Fibroblast of upper back skin (primary cell): ENCODE data around the gene HMHB1.
A peak's percentile ranks its signal among the peaks of the same experiment; 100 is the strongest.

ENCODE experiments used
- DNase-seq: peaks from one replicate; pipeline ENCODE4 v3.0.0-alpha.2; 2013

HMHB1 gene

DNA sequence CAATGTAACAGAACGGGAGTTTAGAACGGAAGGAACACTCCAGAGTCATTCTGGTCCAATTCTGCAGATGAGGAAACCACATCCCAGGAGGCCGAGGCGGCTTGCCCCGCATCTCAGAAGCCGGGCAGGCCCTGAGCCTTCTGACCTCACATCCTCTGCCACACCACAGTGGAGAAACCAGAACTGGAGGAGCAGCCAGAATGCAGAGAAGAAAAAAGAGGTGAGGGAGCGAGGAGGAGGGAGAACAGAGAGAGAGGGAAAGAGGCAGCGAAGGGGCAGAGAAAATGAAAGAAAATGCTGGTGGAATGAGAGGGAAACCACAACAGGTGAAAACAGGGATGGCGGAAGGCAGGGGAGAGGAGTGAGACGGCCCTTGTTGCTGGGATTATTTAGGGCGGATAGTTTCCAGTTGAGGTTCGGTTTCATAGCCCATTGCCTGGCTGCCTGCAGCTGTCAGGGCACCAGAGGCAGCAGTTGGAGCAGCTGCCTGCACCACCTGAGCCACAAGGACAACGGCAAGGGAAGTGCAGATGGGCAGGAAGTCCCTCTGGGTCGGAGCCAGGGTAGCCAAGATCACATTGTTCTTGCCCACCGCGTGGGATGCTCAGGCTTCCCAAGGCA, at the start of gene HMHB1:
HMHB1 (plus strand) TSS at position 77 of the 621 bp plus-strand sequence.
- DNase-seq, result no peak

DNA sequence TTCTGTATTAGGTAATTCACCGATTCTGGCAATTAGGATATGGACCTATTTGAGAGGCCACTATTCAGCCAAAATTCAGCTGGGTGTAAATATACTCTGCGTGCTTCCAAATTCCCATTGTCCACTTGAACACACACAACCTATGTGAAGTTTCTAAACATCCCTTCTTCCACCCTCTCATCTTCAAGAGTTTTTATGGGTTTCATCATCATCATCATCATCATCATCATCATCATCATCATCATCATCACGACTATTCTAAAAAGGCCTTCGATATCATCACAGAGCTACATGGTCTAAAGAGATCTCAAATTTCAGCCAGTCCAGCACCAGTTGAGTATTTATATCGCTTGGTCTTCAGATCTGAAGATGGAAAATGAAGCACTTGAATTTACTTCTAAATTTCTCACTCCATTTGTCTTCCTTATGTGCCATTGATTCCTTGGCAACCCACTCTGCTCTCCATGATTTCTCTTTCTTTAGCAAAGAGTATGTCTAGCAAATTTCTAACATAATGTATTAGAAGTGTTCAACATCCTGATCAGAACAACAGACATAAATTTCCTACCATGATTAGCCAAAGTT, 49.2 kb upstream of the HMHB1 start:
- DNase-seq, result no peak

DNA sequence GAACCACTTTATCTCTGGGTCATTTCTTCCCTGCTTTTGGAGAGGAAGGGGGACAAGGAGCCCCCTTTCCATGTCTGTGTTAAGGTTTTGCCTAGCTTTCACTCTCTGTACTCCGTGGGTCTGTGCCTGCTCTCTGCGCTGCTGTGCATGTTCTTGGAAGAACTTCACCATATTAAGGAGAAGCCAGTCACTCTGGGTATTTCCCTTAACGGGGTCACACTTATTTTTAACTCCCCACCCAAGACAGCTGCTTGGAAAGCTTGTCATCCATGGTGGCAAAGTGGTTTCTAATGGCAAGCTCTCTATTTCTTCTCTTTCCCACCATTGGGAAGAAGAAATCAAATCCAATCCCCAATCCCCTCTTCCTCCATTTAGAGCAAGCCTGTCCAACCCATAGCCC, 44.8 kb upstream of the HMHB1 start:
- no peak for DNase-seq

DNA sequence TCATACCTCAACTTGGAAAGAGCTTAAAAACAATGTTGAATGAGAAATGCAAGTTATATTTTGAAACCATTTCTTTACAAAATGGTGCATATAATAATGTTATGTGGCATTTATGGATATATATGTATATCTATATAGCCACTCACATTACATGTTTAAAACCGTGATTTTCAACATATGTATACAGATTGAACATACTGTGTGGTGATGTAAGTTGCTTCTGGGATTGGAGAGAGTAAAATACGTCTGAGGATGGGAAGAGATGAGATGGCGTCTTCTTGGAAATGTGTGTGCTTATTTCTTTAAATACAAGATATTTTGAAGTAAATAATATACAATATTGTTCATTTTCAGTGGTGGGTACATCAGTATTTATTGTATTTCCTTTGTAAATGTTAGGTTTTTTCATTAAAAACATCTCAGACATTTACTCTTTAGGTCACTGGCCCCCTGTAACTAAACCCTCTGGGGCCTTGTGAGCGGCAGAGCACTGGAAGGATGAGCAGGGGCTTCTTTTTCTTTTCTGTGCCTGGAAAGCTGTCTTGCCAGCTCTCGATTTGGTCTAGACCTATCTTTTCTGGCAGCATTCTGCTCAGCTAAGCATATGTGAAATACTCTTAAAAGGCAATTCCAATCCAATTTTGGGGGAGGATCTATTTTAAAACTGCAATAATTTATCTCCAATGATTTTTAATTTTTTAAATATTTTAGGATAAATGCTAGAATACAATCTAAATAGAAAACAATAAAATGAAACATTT, 42.8 kb upstream of the HMHB1 start:
- no peak for DNase-seq

DNA sequence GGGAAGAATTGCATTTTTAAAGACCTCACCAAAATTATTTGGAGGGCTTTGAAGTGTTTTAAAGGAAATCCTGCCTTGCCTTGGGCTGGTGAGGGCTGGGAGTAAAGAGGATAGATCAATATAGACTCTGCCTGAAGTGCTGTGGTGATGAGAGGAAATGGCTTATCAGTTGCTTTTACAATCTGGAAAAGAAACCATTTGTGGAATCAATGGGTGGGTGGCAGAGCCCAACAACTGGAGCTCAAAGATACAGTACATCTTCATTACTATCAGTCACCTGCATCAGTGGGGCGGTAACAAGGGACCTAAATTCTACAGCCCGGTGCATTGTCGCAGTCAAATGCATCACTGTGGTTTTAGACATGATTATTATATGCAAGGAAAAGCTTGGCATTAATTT, 41.5 kb upstream of the HMHB1 start:
- DNase-seq, result no peak

DNA sequence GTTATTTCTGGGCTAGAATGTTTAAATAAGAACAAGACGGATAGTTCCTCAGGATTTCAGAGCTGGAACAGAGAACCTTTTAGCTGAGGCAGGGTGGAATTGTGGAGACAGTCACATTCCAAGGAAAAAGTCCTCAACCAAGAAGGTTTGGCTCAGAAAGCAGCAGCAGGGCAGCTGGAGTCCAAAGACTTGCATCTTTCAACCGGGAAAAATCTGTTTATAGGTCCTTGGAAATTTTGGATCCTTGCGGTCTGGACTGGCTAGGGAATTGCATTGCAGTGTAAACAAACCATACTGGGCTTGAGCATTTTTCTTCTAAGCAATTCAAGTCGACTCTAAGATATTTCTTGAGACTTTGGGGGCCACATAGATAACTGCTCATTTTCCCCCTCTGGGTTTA, 40.8 kb upstream of the HMHB1 start:
- DNase-seq, result peak; percentile 37

DNA sequence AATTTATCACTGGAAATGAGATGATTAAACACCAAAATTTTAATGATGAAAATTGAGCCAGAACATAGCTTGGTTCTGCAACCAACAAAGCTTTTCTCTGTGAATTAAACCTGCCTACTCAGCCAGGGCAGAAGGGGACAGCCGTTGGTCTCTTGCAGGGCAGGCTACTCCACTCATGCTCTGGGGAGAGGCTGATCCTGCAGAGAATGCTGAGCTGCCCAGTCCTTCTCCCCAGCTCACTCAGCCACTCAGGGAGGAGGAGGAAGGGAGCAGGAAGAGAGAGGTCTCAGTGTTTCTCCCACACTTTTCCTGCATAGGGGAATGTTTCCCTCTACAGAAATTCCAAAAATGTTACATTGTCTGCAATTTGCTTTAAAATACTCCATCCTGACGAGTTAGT, 40.4 kb upstream of the HMHB1 start:
- no peak for DNase-seq

DNA sequence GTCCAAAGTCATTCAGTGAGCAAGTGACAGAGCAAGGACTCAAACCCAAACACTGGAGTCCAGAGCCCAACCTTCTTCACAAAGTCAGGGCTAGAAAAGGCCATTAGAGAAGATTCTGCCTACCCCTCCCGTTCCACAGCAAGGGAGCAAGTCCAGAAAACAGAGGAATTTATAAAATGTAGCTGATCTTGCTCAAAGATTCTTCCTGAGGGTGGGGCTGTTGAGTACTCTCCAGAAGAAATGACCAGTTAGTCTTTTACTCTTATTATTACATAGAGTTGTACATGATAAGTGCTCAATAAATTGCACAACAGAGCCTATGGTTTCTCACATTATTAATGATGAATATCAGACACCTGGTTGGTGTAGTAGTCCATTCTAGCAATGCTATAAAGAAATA, 39.3 kb upstream of the HMHB1 start:
- DNase-seq, result no peak

DNA sequence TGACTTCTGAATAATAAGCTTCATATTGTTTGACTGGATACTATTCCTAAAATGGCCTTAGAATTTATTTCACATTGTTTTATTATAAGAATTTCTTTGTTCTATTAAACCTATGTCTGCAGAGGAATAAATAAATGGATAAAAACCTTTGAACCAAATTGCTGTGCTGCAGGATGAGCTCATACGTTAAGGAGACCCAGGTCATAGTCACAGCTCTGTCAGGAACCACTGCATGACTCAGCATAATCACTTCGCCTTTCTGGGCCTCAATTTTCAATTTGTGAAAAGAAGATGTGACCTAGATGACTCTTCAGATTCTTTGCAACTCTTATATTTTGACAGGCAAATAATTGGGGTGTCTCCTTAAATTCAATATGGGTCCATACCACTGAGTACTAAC, 36.7 kb upstream of the HMHB1 start:
- peak; percentile 62 for DNase-seq

DNA sequence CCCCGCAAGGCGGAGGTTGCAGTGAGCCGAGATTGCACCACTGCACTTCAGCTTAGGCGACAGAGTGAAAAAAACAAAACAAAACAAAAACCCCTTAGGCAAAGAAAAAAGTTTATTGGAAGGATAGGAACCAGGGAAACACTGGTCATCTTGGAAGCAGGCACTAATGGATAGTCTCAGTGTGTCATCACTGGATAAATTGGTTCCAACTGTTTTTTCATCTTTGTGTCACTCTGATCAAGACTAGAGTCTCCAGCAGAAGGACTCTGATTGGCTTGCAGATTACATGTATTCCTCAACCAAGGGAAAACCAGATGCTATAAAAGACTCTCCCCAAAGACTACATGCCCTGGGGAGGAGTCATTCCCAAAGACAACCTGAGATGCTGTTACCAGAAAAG, 35.0 kb upstream of the HMHB1 start:
- DNase-seq, result no peak

DNA sequence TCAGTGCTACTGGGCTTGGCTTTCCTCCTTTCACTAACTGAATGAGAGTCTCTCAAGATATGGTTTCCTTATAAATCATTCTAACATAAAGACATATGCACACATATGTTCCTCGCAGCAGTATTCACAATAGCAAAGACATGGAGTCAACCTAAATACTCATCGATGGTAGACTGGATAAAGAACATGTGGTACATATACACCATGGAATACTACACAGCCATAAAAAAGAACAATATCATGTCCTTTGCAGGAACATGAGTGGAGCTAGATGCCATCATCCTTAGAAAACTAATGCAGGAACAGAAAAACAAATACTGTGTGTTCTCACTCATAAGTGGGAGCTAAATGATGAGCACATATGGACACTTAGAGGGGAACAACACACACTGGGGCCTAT, 32.5 kb upstream of the HMHB1 start:
- DNase-seq, result no peak

DNA sequence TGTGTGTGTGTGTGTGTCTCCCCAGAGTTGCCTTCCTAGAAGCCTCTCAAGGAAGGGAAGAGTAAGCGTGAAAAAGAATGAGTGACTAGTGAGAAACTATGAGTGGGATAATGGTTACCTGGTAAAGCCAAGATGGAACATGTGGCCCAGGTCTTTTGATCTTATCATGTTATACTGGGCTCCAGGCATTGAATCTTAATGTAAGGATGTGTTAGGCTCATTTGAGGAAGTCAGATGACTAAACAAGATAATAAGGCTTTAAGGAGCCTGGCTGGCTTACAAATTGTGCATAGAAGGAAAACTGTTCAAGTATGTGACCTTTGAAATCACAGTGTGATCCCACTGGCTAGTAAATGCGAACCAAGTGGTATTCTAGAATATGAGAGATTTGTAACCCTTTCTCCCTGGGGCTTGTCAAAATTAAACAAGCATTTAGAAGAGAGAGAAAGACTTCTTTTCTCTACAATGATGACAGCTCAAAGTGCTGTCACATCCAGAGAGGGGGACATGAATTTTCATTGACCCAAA, 29.9 kb upstream of the HMHB1 start:
- no peak for DNase-seq

DNA sequence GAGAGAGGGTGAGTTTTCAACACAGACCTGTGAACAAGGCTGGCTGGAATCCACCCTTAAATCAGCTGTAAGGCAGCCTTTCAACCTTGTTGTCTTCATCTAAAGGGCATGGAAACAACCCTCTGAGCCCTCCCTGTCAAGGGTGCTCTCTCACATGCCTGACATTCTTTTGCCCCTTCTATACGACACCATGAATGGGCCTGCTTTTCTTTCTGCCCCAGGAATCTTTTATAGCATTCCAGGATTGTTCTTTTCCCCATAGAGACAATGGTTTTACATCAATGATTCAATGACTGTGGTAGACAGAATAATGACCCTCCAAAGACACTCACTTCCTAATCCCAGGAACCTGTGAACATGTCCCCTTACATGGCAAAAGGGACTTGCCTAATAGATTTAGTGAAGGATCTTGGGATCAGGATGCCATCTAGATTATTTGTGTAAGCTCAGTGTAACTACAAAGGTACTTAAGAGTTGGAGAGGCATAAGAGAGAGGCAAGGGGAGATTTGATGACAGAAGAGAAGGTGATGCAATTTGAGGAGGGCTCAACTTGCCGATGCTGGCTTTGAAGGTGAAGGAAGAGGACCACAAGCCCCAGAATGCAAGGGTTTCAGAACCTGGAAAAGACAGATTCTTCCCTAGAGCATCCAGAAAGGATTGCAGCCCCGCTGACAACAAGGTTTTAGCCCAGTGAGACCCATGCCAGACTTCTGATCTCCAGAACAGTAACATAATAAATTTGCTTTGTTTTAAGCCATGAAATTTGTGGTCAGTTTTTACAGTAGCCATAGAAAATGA, 29.2 kb upstream of the HMHB1 start:
- peak; percentile 61 for DNase-seq

DNA sequence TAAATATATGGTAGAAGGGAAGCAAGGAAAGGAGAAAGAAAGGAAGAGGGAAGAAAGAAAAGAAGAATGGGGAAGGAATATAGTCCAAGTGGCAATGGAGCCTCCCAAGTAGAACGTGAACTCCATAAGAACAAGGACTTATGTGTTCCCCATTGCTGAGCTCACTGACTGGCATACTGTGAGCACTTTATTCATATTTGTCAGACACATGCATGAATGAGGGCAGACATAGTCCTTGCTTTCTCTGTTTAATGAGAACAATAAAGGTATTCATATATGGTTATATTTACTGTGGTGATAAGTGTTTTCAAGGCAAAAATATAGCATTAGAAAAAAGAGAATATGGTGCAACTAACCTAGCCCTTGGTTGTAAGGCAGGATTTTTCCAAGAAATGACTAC, 23.6 kb upstream of the HMHB1 start:
- no peak for DNase-seq

DNA sequence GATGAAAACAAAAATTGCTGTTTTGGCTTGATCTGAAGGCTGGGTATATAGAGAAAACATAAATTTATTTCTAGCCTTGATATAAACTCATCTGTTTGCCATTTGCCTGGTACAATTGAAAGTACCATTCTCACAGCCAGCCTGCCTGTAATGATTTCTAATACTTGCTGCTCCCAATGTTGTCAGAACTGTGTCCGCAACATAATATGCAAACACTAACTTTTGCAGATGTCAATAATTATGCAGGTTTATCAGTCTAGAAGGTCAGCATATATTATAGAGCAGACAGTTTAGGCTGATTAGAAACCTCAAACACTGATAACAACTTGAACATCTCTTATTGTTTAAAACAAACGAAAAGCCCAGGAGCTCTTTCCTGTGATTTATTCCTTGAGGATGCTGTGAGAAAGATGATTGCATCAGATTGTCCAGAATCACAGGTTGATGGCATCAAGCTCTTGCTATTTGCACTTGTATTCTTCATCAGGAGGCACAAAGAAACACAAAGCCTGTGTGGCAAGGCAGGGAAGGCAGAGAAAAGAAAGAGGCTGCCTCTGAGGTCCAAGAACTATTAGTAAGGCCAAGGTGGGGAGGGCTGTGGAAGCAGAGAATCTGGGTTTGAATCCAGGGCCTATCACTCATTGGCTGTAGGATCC, 21.4 kb upstream of the HMHB1 start:
- DNase-seq, result peak; percentile 29

DNA sequence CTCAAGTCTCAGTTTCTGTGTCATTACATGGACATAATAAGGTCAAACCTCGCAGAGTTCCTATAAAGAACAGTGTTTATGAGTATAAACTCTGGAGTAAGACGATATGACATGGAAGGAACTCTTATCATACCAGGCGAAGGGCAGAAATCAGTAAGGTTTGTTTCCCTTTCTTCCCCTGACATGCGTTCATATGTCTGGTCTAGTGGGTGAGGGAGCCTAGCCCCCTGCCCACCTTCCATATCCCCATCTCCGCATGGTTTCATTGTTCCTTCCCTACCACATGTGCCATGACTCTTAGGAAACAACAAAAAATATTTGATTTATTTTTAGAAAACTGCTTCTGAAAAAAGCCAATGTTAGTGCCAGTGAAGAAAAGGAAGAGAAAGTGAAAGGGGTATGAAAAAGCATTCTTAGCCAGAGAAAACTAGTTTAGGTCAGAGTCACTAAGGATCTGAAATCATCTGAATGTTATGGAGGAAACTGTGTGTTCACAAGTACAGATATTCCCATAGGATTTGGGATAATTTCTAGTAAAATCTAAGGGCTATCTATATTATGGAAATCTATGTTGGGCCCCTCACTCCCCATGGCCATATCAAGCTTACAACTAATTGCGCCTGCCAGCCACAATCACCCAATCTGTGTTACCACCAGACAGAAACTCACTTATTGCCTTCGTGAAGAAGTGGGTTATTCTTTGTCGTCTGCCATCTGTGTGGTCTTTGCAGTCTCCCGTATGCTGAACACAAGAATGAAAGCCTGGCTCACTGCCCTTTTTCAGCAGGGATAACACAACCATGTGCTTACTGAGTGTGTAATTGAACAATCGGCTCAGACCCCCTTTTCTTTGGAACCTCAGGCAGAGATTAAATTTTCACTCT, 19.9 kb upstream of the HMHB1 start:
- peak; percentile 63 for DNase-seq

DNA sequence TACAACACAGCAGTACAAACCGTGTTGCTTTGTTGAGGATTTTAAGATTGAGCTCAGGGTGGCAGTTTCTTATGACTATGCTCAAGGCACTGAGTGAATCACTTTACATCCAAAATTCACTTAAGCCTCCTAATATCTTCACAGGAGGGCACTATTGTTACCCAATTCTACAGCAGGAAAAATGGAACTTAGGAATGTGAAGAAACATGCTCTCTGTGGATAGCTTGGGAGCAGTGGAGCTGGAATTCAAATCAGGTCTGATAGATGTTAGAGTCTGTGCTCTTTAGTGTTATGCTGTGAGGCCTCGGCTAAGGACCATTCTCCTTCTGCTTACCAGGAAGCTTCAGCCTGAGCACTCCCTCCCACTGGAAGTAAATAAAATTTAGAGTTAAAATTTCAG, 18.7 kb upstream of the HMHB1 start:
- DNase-seq, result peak; percentile 42

DNA sequence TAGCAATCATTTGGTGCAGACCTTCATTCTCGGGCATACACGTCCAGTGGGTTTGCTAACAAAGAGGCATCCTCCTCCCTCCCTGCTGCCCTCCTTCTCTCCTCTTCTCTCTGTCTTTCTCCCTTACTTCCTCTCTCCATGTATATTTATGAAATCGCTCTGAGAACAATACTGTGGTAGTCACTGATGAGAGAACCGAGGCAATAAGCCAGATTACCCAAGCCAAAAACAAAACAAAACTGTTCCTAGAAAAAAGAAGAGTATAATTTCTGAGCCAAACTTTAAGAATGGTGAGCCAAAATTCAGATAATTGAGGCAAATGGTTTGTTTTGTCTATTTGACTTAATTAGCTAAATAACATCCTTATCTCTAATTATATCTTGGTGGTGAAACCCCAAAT, 15.8 kb upstream of the HMHB1 start:
- no peak for DNase-seq

DNA sequence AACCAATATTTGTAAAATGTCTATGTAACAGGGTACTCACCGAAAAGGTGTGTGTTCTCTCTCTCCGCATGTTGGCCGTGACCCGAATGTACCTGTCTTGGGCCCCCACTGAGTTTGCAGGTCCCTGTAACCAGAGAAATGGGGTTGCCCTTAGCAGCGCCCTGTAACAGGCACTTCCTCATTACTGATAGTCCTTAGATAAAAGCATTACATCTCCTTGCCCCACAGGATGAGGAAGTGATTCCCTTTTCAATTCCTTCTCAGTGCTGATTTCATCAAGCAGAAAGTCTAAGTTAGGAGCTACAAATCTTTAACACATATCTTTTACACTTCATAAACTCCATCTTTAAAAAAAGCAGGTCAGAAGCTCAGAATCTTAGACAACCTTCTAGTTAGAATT, 15.2 kb upstream of the HMHB1 start:
- no peak for DNase-seq

DNA sequence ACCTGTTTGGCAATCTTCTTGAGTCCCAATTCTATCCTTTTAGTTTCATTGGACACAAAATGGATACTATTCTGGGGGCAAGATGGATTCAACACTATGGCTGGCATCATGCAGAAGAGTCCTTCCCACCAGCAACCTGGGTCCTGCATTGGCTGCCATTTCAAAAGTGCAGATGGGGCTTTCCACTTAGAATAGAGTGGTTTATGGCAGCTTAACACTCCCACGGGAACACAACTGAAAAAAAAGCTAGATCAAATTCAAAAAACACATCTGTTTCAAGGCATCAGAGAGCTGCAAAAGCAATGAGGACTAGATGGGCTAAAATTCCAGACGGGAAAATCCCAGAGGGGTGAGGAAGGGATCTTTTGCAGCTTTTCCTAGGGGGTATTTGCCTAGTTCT, 11.2 kb upstream of the HMHB1 start:
- DNase-seq, result no peak

DNA sequence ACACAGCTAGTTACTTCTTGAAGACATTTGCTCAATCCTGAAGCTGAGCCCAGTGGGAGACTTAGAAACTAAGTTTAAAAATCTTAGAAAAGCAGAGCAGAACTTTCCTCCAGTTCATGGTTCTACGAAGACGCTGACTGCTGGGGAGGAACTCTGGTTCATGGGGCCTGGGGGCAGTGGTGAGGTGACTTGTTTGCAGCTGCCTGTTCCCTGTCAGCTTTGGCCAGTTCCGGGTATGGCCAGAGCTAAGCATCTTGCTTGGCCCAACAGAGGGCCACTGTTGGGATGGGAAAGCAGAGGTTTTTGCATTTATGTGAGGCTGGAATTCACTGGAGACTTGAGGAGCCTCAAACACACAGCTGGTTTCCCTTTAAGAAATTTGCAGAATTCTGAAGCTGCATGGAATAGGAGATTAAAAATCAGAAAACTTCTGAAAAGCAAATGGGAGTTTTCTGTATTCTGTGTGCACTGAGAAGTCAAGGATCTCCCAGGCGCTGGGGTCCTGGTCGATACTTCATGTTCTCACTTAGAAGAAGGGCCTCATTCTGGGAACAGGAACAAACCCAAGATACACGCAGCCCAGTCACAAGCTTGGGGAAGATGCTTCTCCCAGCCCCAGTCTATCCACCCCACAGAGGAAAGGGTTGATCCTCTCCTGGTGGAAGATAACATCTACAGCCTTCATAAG, 10.6 kb upstream of the HMHB1 start:
- DNase-seq, result no peak
